Karpas-422 (cell line): ENCODE data around the gene BTBD16. TPM values are rescaled to one million over a fixed set of nuclear protein-coding genes. Genes with fewer than 3 reads are reported as not detected.

Experiments
- DNase-seq: peaks from one replicate; pipeline ENCODE4 v3.0.0-alpha.2; 2015
- H2AFZ ChIP-seq: fragments of 200-600 bp; sonication (generic); 2 replicates; pipeline ENCODE4 v1.6.1; 2014; ENCODE audit warnings: antibody characterized with exemption, low read length, mixed read lengths
- H3K27ac ChIP-seq: fragments of 200-600 bp; sonication (generic); 2 replicates; pipeline ENCODE4 v1.5.1; 2014; ENCODE audit warnings: mild to moderate bottlenecking, low read length, moderate library complexity
- H3K27me3 ChIP-seq: fragments of 200-600 bp; sonication (generic); 2 replicates; pipeline ENCODE4 v1.6.1; 2014; ENCODE audit warnings: low read length, mixed read lengths
- H3K36me3 ChIP-seq: fragments of 200-600 bp; sonication (generic); 2 replicates; pipeline ENCODE4 v1.6.1; 2014; ENCODE audit warnings: low read length, mixed read lengths; ENCODE audit not compliant: insufficient read depth
- H3K4me1 ChIP-seq: fragments of 200-600 bp; sonication (generic); 2 replicates; pipeline ENCODE4 v1.6.1; 2014; ENCODE audit warnings: mild to moderate bottlenecking, low read length, mixed read lengths
- H3K4me2 ChIP-seq: fragments of 200-600 bp; sonication (generic); 2 replicates; pipeline ENCODE4 v1.6.1; 2014; ENCODE audit warnings: low read length, low read depth, mild to moderate bottlenecking; ENCODE audit not compliant: poor library complexity, severe bottlenecking
- H3K4me3 ChIP-seq: fragments of 200-600 bp; sonication (generic); 2 replicates; pipeline ENCODE4 v1.5.1; 2014; ENCODE audit warnings: mild to moderate bottlenecking, antibody characterized with exemption, low read length, mixed read lengths
- H3K79me2 ChIP-seq: fragments of 200-600 bp; sonication (generic); 2 replicates; pipeline ENCODE4 v1.6.1; 2014; ENCODE audit warnings: mild to moderate bottlenecking, low read length, mixed read lengths
- H3K9ac ChIP-seq: fragments of 200-600 bp; sonication (generic); 2 replicates; pipeline ENCODE4 v1.6.0; 2014; ENCODE audit warnings: low read length
- H3K9me2 ChIP-seq: fragments of 200-600 bp; sonication (generic), shearing (Covaris generic); replicated peaks from 2 replicates; pipeline ENCODE4 v1.6.0; 2014; ENCODE audit warnings: mild to moderate bottlenecking, low read length, moderate library complexity; ENCODE audit not compliant: insufficient read depth
- H3K9me3 ChIP-seq: fragments of 300-700, 200-600 bp; sonication (generic); 2 replicates; pipeline ENCODE4 v1.6.1; 2014; ENCODE audit warnings: low read length, mixed read lengths
- H4K20me1 ChIP-seq: fragments of 200-600 bp; sonication (generic); 2 replicates; pipeline ENCODE4 v1.6.1; 2014; ENCODE audit warnings: mild to moderate bottlenecking, antibody characterized with exemption, low read length, low read depth; ENCODE audit not compliant: insufficient read depth
- total RNA-seq: library from RNA; depleted of rRNA; stranded (reverse); fragments of >200 nt; shearing (Covaris generic); gene quantifications from 2 replicates; pipeline ENCODE4 v1.2.3, GENCODE V29; 2014; ENCODE audit warnings: low replicate concordance

Gene BTBD16
- total RNA-seq, 1 experiment from 2014 or later, result not detected

- Histone ChIP-seq H3K9ac (no peak overlapping the region), H3K4me2 (no peak overlapping the region), H3K79me2 (no peaks in the 10 kb centered on the region), H3K4me1 (no peaks in the 10 kb centered on the region), H3K9me3 (no peaks in the 10 kb centered on the region), H4K20me1 (no peaks in the 10 kb centered on the region), H2AFZ (no peak overlapping the region), H3K27ac (no peak overlapping the region), H3K27me3 (no peaks in the 10 kb centered on the region), H3K9me2 (no peaks in the 10 kb centered on the region), H3K36me3 (no peaks in the 10 kb centered on the region), H3K4me3 (no peak overlapping the region)
- DNase-seq, result no peak
Observed at GRCh38 chr10:122244001-122244975, 26.8 kb upstream of the BTBD16 start.

- Histone ChIP-seq H3K27me3 (no peaks in the 10 kb centered on the region), H3K9me2 (no peaks in the 10 kb centered on the region), H3K27ac (no peak overlapping the region), H3K4me1 (no peaks in the 10 kb centered on the region), H4K20me1 (no peaks in the 10 kb centered on the region), H3K4me2 (no peak overlapping the region), H2AFZ (no peak overlapping the region), H3K4me3 (no peak overlapping the region), H3K36me3 (no peaks in the 10 kb centered on the region), H3K79me2 (no peaks in the 10 kb centered on the region), H3K9ac (no peak overlapping the region), H3K9me3 (no peaks in the 10 kb centered on the region)
- DNase-seq, result no peak
Observed at GRCh38 chr10:122245136-122245535, 26.0 kb upstream of the BTBD16 start.

GRCh38 chr10:122245897-122246296, 25.2 kb upstream of the BTBD16 start:
- H2AFZ ChIP-seq, result no peak overlapping the region
- H3K27me3 ChIP-seq, result no peaks in the 10 kb centered on the region
- no peaks in the 10 kb centered on the region for H3K9me2 ChIP-seq
- no peaks in the 10 kb centered on the region for H3K36me3 ChIP-seq
- H4K20me1 ChIP-seq, result no peaks in the 10 kb centered on the region
- H3K79me2 ChIP-seq, result no peaks in the 10 kb centered on the region
- H3K4me1 ChIP-seq, result no peaks in the 10 kb centered on the region
- H3K9me3 ChIP-seq, result no peaks in the 10 kb centered on the region
- H3K4me2 ChIP-seq, result no peak overlapping the region
- H3K9ac ChIP-seq, result no peak overlapping the region
- H3K27ac ChIP-seq, result no peak overlapping the region
- H3K4me3 ChIP-seq, result no peak overlapping the region
- DNase-seq, result no peak

GRCh38 chr10:122246830-122247520, 24.1 kb upstream of the BTBD16 start:
- no peaks in the 10 kb centered on the region for H3K9me2 ChIP-seq
- no peak for DNase-seq
- H3K27ac ChIP-seq, result no peak overlapping the region
- no peaks in the 10 kb centered on the region for H3K27me3 ChIP-seq
- no peaks in the 10 kb centered on the region for H3K79me2 ChIP-seq
- no peak overlapping the region for H3K4me2 ChIP-seq
- H4K20me1 ChIP-seq, result no peaks in the 10 kb centered on the region
- no peaks in the 10 kb centered on the region for H3K36me3 ChIP-seq
- H3K4me1 ChIP-seq, result no peaks in the 10 kb centered on the region
- H3K9ac ChIP-seq, result no peak overlapping the region
- H3K4me3 ChIP-seq, result no peak overlapping the region
- H3K9me3 ChIP-seq, result no peaks in the 10 kb centered on the region
- H2AFZ ChIP-seq, result no peak overlapping the region

GRCh38 chr10:122248356-122249302, 22.5 kb upstream of the BTBD16 start:
- no peak overlapping the region for H3K27ac ChIP-seq
- no peaks in the 10 kb centered on the region for H3K79me2 ChIP-seq
- no peaks in the 10 kb centered on the region for H3K4me1 ChIP-seq
- H3K9me3 ChIP-seq, result no peaks in the 10 kb centered on the region
- H3K4me2 ChIP-seq, result no peak overlapping the region
- no peak overlapping the region for H3K4me3 ChIP-seq
- H3K9me2 ChIP-seq, result no peaks in the 10 kb centered on the region
- no peak overlapping the region for H3K9ac ChIP-seq
- H2AFZ ChIP-seq, result no peak overlapping the region
- H3K36me3 ChIP-seq, result no peaks in the 10 kb centered on the region
- no peak for DNase-seq
- no peaks in the 10 kb centered on the region for H3K27me3 ChIP-seq
- H4K20me1 ChIP-seq, result no peaks in the 10 kb centered on the region

- Histone ChIP-seq H3K9me3 (no peaks in the 10 kb centered on the region), H2AFZ (no peak overlapping the region), H3K4me2 (no peak overlapping the region), H3K36me3 (no peaks in the 10 kb centered on the region), H4K20me1 (no peaks in the 10 kb centered on the region), H3K9ac (no peak overlapping the region), H3K4me1 (no peaks in the 10 kb centered on the region), H3K79me2 (no peaks in the 10 kb centered on the region), H3K4me3 (no peak overlapping the region), H3K9me2 (no peaks in the 10 kb centered on the region), H3K27me3 (no peaks in the 10 kb centered on the region), H3K27ac (no peak overlapping the region)
- DNase-seq, result no peak
Observed at GRCh38 chr10:122249303-122249850, 21.7 kb upstream of the BTBD16 start.

GRCh38 chr10:122249991-122250750, 20.9 kb upstream of the BTBD16 start:
- Histone ChIP-seq H3K4me3 (no peak overlapping the region), H3K79me2 (no peaks in the 10 kb centered on the region), H2AFZ (no peak overlapping the region), H4K20me1 (no peaks in the 10 kb centered on the region), H3K9me2 (no peaks in the 10 kb centered on the region), H3K36me3 (no peaks in the 10 kb centered on the region), H3K4me1 (no peaks in the 10 kb centered on the region), H3K27me3 (no peaks in the 10 kb centered on the region), H3K9ac (no peak overlapping the region), H3K9me3 (no peaks in the 10 kb centered on the region), H3K27ac (no peak overlapping the region), H3K4me2 (no peak overlapping the region)
- DNase-seq, result no peak
